Purkinje cell (primary cell): ENCODE measurements around the gene KCNT1. TPM values are rescaled to one million over a fixed set of nuclear protein-coding genes. Genes with fewer than 3 reads are reported as not detected.

Experiments used
- polyA plus RNA-seq: library from polyadenylated mRNA; unstranded; fragments of >200 nt; fragmentation: Nextera tagmentation; gene quantifications from 2 replicates; pipeline ENCODE4 v1.2.1, GENCODE V29; 2014

The KCNT1 gene
- 0.07 and 0.82 TPM in 2 replicates for polyA plus RNA-seq

GRCh38 chr9:135701959-135702721 is at the start of gene KCNT1:
TSS of gene KCNT1 (plus strand) at chr9:135702185. CDS start at chr9:135702259, 74 bp downstream.

GRCh38 chr9:135662758-135663450 is 39.1 kb upstream of the KCNT1 start, which contains the start of gene LCN9:
TSS of gene LCN9 (plus strand) at chr9:135663309. CDS start at chr9:135663322, 13 bp downstream.

GRCh38 chr9:135699440-135699839 is 2.5 kb upstream of the KCNT1 start, which contains the start of gene SOHLH1:
TSS of gene SOHLH1 (minus strand) at chr9:135699481. CDS start at chr9:135699467, 14 bp downstream.

Other genes starting within 250 kb of the KCNT1 start
- gene PPP1R26, start 222.4 kb upstream of the KCNT1 start, polyA plus RNA-seq = 0.62 and 1.8 TPM in 2 replicates
- gene MRPS2, start 201.5 kb upstream of the KCNT1 start, polyA plus RNA-seq = 10.9 and 12.8 TPM in 2 replicates
- not detected in 2 replicates for gene LCN1, start 180.7 kb upstream of the KCNT1 start, polyA plus RNA-seq
- gene OBP2A, start 156.1 kb upstream of the KCNT1 start, polyA plus RNA-seq = not detected in 2 replicates
- not detected in 2 replicates for gene PAEP, start 140.4 kb upstream of the KCNT1 start, polyA plus RNA-seq
- gene GLT6D1, start 62.6 kb upstream of the KCNT1 start, polyA plus RNA-seq = not detected in 2 replicates
- not detected in 2 replicates for gene LCN9, start 38.9 kb upstream of the KCNT1 start, polyA plus RNA-seq
- 1.4 TPM in 1 of 2 replicates, not detected in the other for gene SOHLH1, start 2.7 kb upstream of the KCNT1 start, polyA plus RNA-seq
- gene CAMSAP1, start 205.4 kb downstream of the KCNT1 start, polyA plus RNA-seq = 2.3 and 5.1 TPM in 2 replicates